ENCODE data around the gene DCAF11.

DNA sequence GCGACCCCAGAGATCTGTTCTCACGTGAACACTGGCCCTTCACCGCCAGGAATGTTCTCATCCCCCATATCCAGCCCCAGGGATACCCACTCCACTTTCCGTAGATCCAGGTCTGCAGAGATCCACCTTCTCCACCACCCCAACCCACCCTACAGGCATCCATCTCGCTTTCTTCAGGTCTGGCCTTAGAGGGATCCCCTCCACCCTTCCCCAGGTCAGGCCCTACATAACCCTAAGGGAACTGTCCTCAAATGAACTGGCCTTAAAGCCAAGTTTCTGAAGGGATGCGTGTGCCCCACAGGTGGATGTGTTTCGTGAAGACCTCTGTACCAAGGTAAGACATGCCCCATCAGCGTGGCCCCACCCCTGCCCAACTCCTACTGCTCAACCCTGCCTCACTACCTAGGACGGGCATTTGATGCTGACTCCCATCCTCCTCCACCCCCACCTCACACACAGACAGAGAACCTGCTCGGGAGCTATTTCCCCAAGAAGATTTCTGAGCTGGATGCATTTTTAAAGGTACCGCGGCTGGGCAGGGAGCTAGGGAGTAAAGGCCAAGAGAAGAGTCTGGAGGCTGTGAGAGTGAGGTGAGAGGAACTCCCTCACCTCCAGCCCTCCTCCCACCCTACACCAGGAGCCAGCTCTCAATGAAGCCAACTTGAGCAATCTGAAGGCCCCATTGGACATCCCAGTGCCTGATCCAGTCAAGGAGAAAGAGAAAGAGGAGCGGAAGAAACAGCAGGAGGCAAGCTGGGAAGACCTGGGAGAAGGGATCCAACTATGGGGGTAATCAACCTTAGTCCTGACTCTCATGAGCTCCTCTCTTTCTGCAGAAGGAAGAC is 22.3 kb downstream of the DCAF11 start:
- TF ChIP-seq, protein P1, sequence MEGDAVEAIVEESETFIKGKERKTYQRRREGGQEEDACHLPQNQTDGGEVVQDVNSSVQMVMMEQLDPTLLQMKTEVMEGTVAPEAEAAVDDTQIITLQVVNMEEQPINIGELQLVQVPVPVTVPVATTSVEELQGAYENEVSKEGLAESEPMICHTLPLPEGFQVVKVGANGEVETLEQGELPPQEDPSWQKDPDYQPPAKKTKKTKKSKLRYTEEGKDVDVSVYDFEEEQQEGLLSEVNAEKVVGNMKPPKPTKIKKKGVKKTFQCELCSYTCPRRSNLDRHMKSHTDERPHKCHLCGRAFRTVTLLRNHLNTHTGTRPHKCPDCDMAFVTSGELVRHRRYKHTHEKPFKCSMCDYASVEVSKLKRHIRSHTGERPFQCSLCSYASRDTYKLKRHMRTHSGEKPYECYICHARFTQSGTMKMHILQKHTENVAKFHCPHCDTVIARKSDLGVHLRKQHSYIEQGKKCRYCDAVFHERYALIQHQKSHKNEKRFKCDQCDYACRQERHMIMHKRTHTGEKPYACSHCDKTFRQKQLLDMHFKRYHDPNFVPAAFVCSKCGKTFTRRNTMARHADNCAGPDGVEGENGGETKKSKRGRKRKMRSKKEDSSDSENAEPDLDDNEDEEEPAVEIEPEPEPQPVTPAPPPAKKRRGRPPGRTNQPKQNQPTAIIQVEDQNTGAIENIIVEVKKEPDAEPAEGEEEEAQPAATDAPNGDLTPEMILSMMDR (IDR thresholded peaks at IDR 0.05 in 8 of 11, conservative IDR thresholded peaks at IDR 0.05 in 3 of 11) = no peak
- no peak for TF ChIP-seq POLR2A (IDR thresholded peaks at IDR 0.05)
